Natural killer cell treated with Interleukin-12 subunit alpha and Interleukin-12 subunit beta and Interleukin-15 and Interleukin-18, amount 100 ng/mL, for 72 hours (primary cell): ENCODE measurements around the gene CLBA1. TPM values are rescaled to one million over a fixed set of nuclear protein-coding genes. Genes with fewer than 3 reads are reported as not detected.

Source experiments
- ATAC-seq, 2 donors: fragments of 150-1000 bp; cut with Tn5 transposase in 1 of 2; sonication (Bioruptor Pico), chemical (Tn5 transposase) in 1 of 2; 2 replicates each; pipeline ENCODE4 v1.10.0; 2021
- DNase-seq: peaks from one replicate; pipeline ENCODE4 v3.0.0; 2022; ENCODE audit warnings: low spot score
- H3K27ac Mint-ChIP-seq, 2 donors: 1 replicate in 1 of 2; 2 replicates in 1 of 2; pipeline ENCODE4 v1.8.0; 2022; ENCODE audit warnings: mixed read lengths in 2 of 2, mild to moderate bottlenecking in 1 of 2, moderate library complexity in 1 of 2
- H3K27me3 Mint-ChIP-seq, 2 donors: 1 replicate in 1 of 2; 2 replicates in 1 of 2; pipeline ENCODE4 v1.8.0; 2022; ENCODE audit warnings: mixed read lengths in 2 of 2
- H3K36me3 Mint-ChIP-seq: one replicate; pipeline ENCODE4 v1.8.0; 2022; ENCODE audit warnings: mixed read lengths
- H3K4me1 Mint-ChIP-seq, 2 donors: 1 replicate in 1 of 2; 2 replicates in 1 of 2; pipeline ENCODE4 v1.8.0; 2022; ENCODE audit warnings: low read depth in 2 of 2, mixed read lengths in 2 of 2, mild to moderate bottlenecking in 1 of 2
- H3K4me3 Mint-ChIP-seq: one replicate; pipeline ENCODE4 v1.8.0; 2022; ENCODE audit warnings: mixed read lengths
- H3K9me3 Mint-ChIP-seq: 2 replicates; pipeline ENCODE4 v1.8.0; 2022; ENCODE audit warnings: mixed read lengths
- total RNA-seq, 2 donors: library from RNA; stranded (reverse); gene quantifications; one replicate each; pipeline ENCODE4 v1.2.3, GENCODE V29; 2022

The CLBA1 gene
- total RNA-seq, 2 donors from 2014 or later: 1.2 to 1.5 TPM

- H3K27ac Mint-ChIP-seq: peak overlapping the region in 1 of 2 donors; percentile 33
- H3K27me3 Mint-ChIP-seq: peaks cover 0 to 4% of the 10 kb centered on the region in 2 donors
- no peaks in the 10 kb centered on the region for H3K36me3 Mint-ChIP-seq
- peak overlapping the region; percentile 67 for H3K4me3 Mint-ChIP-seq
- DNase-seq (peak; percentile 55), ATAC-seq (no peak)
- H3K9me3 Mint-ChIP-seq: no peaks in the 10 kb centered on the region
- peaks cover 0 to 13% of the 10 kb centered on the region in 2 donors for H3K4me1 Mint-ChIP-seq
Measured at GRCh38 chr14:104986487-104987164, 1.0 kb downstream of the CLBA1 start.

GRCh38 chr14:104989236-104989950, 3.8 kb downstream of the CLBA1 start:
- no peak for DNase-seq
- H3K27ac Mint-ChIP-seq: no peak overlapping the region
- peaks cover 0 to 4% of the 10 kb centered on the region in 2 donors for H3K27me3 Mint-ChIP-seq
- H3K4me1 Mint-ChIP-seq: peaks cover 0 to 14% of the 10 kb centered on the region in 2 donors
- no peaks in the 10 kb centered on the region for H3K9me3 Mint-ChIP-seq
- no peak for ATAC-seq
- H3K36me3 Mint-ChIP-seq: no peaks in the 10 kb centered on the region
- H3K4me3 Mint-ChIP-seq: no peak overlapping the region

GRCh38 chr14:104989951-104990303, 4.3 kb downstream of the CLBA1 start:
- H3K4me3 Mint-ChIP-seq: no peak overlapping the region
- H3K27ac Mint-ChIP-seq: no peak overlapping the region
- H3K36me3 Mint-ChIP-seq: no peaks in the 10 kb centered on the region
- H3K9me3 Mint-ChIP-seq: no peaks in the 10 kb centered on the region
- DNase-seq: no peak
- peaks cover 0 to 4% of the 10 kb centered on the region in 2 donors for H3K27me3 Mint-ChIP-seq
- H3K4me1 Mint-ChIP-seq: peaks cover 0 to 9% of the 10 kb centered on the region in 2 donors
- ATAC-seq: no peak

GRCh38 chr14:104991896-104992230, 6.3 kb downstream of the CLBA1 start:
- DNase-seq (no peak), ATAC-seq (no peak)
- no peaks in the 10 kb centered on the region for H3K36me3 Mint-ChIP-seq
- H3K9me3 Mint-ChIP-seq: no peaks in the 10 kb centered on the region
- no peak overlapping the region for H3K4me3 Mint-ChIP-seq
- H3K27me3 Mint-ChIP-seq: peaks cover 0 to 4% of the 10 kb centered on the region in 2 donors
- peaks cover 0 to 6% of the 10 kb centered on the region in 2 donors for H3K4me1 Mint-ChIP-seq
- H3K27ac Mint-ChIP-seq: peak overlapping the region in 1 of 2 donors; percentile 60

- peak overlapping the region in 1 of 2 donors; percentile 60 for H3K27ac Mint-ChIP-seq
- no peak for DNase-seq
- H3K27me3 Mint-ChIP-seq: no peaks in the 10 kb centered on the region
- no peaks in the 10 kb centered on the region for H3K9me3 Mint-ChIP-seq
- no peaks in the 10 kb centered on the region for H3K36me3 Mint-ChIP-seq
- H3K4me3 Mint-ChIP-seq: no peak overlapping the region
- ATAC-seq: no peak
- peaks cover 0 to 3% of the 10 kb centered on the region in 2 donors for H3K4me1 Mint-ChIP-seq
Measured at GRCh38 chr14:104992501-104992900, 6.9 kb downstream of the CLBA1 start.

GRCh38 chr14:104993306-104993705, 7.7 kb downstream of the CLBA1 start:
- ATAC-seq: no peak
- H3K4me3 Mint-ChIP-seq: no peak overlapping the region

GRCh38 chr14:104993808-104994591, 8.4 kb downstream of the CLBA1 start:
- H3K27me3 Mint-ChIP-seq: no peaks in the 10 kb centered on the region
- no peak overlapping the region for H3K27ac Mint-ChIP-seq
- H3K4me3 Mint-ChIP-seq: no peak overlapping the region
- H3K9me3 Mint-ChIP-seq: no peaks in the 10 kb centered on the region
- H3K4me1 Mint-ChIP-seq: peaks cover 0 to 3% of the 10 kb centered on the region in 2 donors
- ATAC-seq (no peak), DNase-seq (no peak)
- H3K36me3 Mint-ChIP-seq: no peaks in the 10 kb centered on the region

More at GRCh38 chr14:104993306-104993705, 7.7 kb downstream of the CLBA1 start:
- H3K36me3 Mint-ChIP-seq: no peaks in the 10 kb centered on the region
- no peaks in the 10 kb centered on the region for H3K9me3 Mint-ChIP-seq
- no peaks in the 10 kb centered on the region for H3K27me3 Mint-ChIP-seq
- peaks cover 0 to 3% of the 10 kb centered on the region in 2 donors for H3K4me1 Mint-ChIP-seq
- peak overlapping the region in 1 of 2 donors; percentile 60 for H3K27ac Mint-ChIP-seq
- no peak for DNase-seq

GRCh38 chr14:104994978-104995377, 9.4 kb downstream of the CLBA1 start:
- Mint-ChIP-seq H3K27ac (no peak overlapping the region), H3K9me3 (no peaks in the 10 kb centered on the region), H3K4me1 (peaks cover 0 to 3% of the 10 kb centered on the region in 2 donors), H3K27me3 (no peaks in the 10 kb centered on the region), H3K4me3 (no peak overlapping the region), H3K36me3 (no peaks in the 10 kb centered on the region)
- DNase-seq (no peak), ATAC-seq (no peak)

GRCh38 chr14:104996032-104996431, 10.4 kb downstream of the CLBA1 start:
- Mint-ChIP-seq H3K4me3 (no peak overlapping the region), H3K9me3 (no peaks in the 10 kb centered on the region), H3K27me3 (no peaks in the 10 kb centered on the region), H3K27ac (no peak overlapping the region), H3K4me1 (peaks cover 0 to 3% of the 10 kb centered on the region in 2 donors), H3K36me3 (no peaks in the 10 kb centered on the region)
- no peak for ATAC-seq
- DNase-seq: no peak

- ATAC-seq: no peak
- no peaks in the 10 kb centered on the region for H3K27me3 Mint-ChIP-seq
- no peak for DNase-seq
- no peaks in the 10 kb centered on the region for H3K9me3 Mint-ChIP-seq
- no peaks in the 10 kb centered on the region for H3K36me3 Mint-ChIP-seq
- H3K4me3 Mint-ChIP-seq: no peak overlapping the region
- no peak overlapping the region for H3K27ac Mint-ChIP-seq
- H3K4me1 Mint-ChIP-seq: peaks cover 0 to 3% of the 10 kb centered on the region in 2 donors
Measured at GRCh38 chr14:104996483-104996882, 10.9 kb downstream of the CLBA1 start.

GRCh38 chr14:104998801-104999200, 13.2 kb downstream of the CLBA1 start:
- Mint-ChIP-seq H3K9me3 (no peaks in the 10 kb centered on the region), H3K4me3 (no peak overlapping the region), H3K4me1 (peaks cover 0 to 2% of the 10 kb centered on the region in 2 donors), H3K36me3 (no peaks in the 10 kb centered on the region), H3K27me3 (no peaks in the 10 kb centered on the region), H3K27ac (no peak overlapping the region)
- no peak for DNase-seq
- no peak for ATAC-seq

- no peaks in the 10 kb centered on the region for H3K36me3 Mint-ChIP-seq
- H3K27me3 Mint-ChIP-seq: no peaks in the 10 kb centered on the region
- DNase-seq (no peak), ATAC-seq (no peak)
- no peak overlapping the region for H3K27ac Mint-ChIP-seq
- H3K4me3 Mint-ChIP-seq: no peak overlapping the region
- no peaks in the 10 kb centered on the region for H3K9me3 Mint-ChIP-seq
- no peaks in the 10 kb centered on the region for H3K4me1 Mint-ChIP-seq
Measured at GRCh38 chr14:104999361-104999760, 13.8 kb downstream of the CLBA1 start.

- Mint-ChIP-seq H3K27ac (no peak overlapping the region), H3K4me3 (no peak overlapping the region), H3K36me3 (no peaks in the 10 kb centered on the region), H3K9me3 (no peaks in the 10 kb centered on the region), H3K27me3 (no peaks in the 10 kb centered on the region), H3K4me1 (no peaks in the 10 kb centered on the region)
- ATAC-seq (peak in 1 of 2 donors; percentile 15), DNase-seq (no peak)
Measured at GRCh38 chr14:105005329-105005928, 19.8 kb downstream of the CLBA1 start.
